ENCODE results near the gene GNA12.
"Not testable (repeated sequence)": the region's sequence is repeated elsewhere in the genome, so short reads cannot be mapped to it uniquely, and the experiment has no call there.

The GNA12 gene

GRCh38 chr7:2684501-2684900, 159.6 kb downstream of the GNA12 start:
- no peak for TF ChIP-seq CTCF (IDR thresholded peaks at IDR 0.05; ENCODE audit: poor library complexity, severe bottlenecking)
- no peak overlapping the region for H3K4me3 ChIP-seq (ENCODE audit: severe bottlenecking)
- H3K36me3 ChIP-seq (ENCODE audit: low read depth): no peaks in the 10 kb centered on the region
- H3K9me3 ChIP-seq (ENCODE audit: severe bottlenecking): no peaks in the 10 kb centered on the region
- no peak overlapping the region for H3K27ac ChIP-seq (ENCODE audit: poor library complexity, severe bottlenecking)
- peaks cover 30% of the 10 kb centered on the region for H3K27me3 ChIP-seq (ENCODE audit: insufficient read depth, poor library complexity, severe bottlenecking)
- ATAC-seq (ENCODE audit: low read depth) (no peak), DNase-seq (ENCODE audit: low spot score) (no peak)
- no peaks in the 10 kb centered on the region for H3K4me1 ChIP-seq (ENCODE audit: insufficient read depth, poor library complexity, severe bottlenecking)

GRCh38 chr7:2681929-2682799, 161.9 kb downstream of the GNA12 start:
- no peak overlapping the region for H3K4me3 ChIP-seq (ENCODE audit: severe bottlenecking)
- DNase-seq (ENCODE audit: low spot score): no peak
- peaks cover 15% of the 10 kb centered on the region for H3K27me3 ChIP-seq (ENCODE audit: insufficient read depth, poor library complexity, severe bottlenecking)
- no peaks in the 10 kb centered on the region for H3K9me3 ChIP-seq (ENCODE audit: severe bottlenecking)
- H3K27ac ChIP-seq (ENCODE audit: poor library complexity, severe bottlenecking): no peak overlapping the region
- TF ChIP-seq CTCF (IDR thresholded peaks at IDR 0.05; ENCODE audit: poor library complexity, severe bottlenecking): no peak
- H3K36me3 ChIP-seq (ENCODE audit: low read depth): no peaks in the 10 kb centered on the region
- no peaks in the 10 kb centered on the region for H3K4me1 ChIP-seq (ENCODE audit: insufficient read depth, poor library complexity, severe bottlenecking)
- no peak for ATAC-seq (ENCODE audit: low read depth)

GRCh38 chr7:2680792-2681490, 163.2 kb downstream of the GNA12 start:
- TF ChIP-seq CTCF (IDR thresholded peaks at IDR 0.05; ENCODE audit: poor library complexity, severe bottlenecking): peak; percentile 77
- DNase-seq (ENCODE audit: low spot score): peak; percentile 72
- no peak overlapping the region for H3K27ac ChIP-seq (ENCODE audit: poor library complexity, severe bottlenecking)
- H3K36me3 ChIP-seq (ENCODE audit: low read depth): no peaks in the 10 kb centered on the region
- ATAC-seq (ENCODE audit: low read depth): peak; percentile 76
- H3K27me3 ChIP-seq (ENCODE audit: insufficient read depth, poor library complexity, severe bottlenecking): peaks cover 15% of the 10 kb centered on the region
- no peaks in the 10 kb centered on the region for H3K4me1 ChIP-seq (ENCODE audit: insufficient read depth, poor library complexity, severe bottlenecking)
- H3K9me3 ChIP-seq (ENCODE audit: severe bottlenecking): no peaks in the 10 kb centered on the region
- H3K4me3 ChIP-seq (ENCODE audit: severe bottlenecking): no peak overlapping the region

- no peak overlapping the region for H3K27ac ChIP-seq (ENCODE audit: poor library complexity, severe bottlenecking)
- ATAC-seq (ENCODE audit: low read depth) (no peak), DNase-seq (ENCODE audit: low spot score) (no peak)
- H3K4me3 ChIP-seq (ENCODE audit: severe bottlenecking): no peak overlapping the region
- peaks cover 15% of the 10 kb centered on the region for H3K27me3 ChIP-seq (ENCODE audit: insufficient read depth, poor library complexity, severe bottlenecking)
- TF ChIP-seq CTCF (IDR thresholded peaks at IDR 0.05; ENCODE audit: poor library complexity, severe bottlenecking): no peak
- H3K4me1 ChIP-seq (ENCODE audit: insufficient read depth, poor library complexity, severe bottlenecking): no peaks in the 10 kb centered on the region
- no peaks in the 10 kb centered on the region for H3K36me3 ChIP-seq (ENCODE audit: low read depth)
- no peaks in the 10 kb centered on the region for H3K9me3 ChIP-seq (ENCODE audit: severe bottlenecking)
Observed at GRCh38 chr7:2680256-2680655, 163.9 kb downstream of the GNA12 start.

GRCh38 chr7:2679135-2680127, 164.7 kb downstream of the GNA12 start:
- H3K27ac ChIP-seq (ENCODE audit: poor library complexity, severe bottlenecking): not testable (repeated sequence)

GRCh38 chr7:2678454-2678853, 165.7 kb downstream of the GNA12 start:
- H3K4me3 ChIP-seq (ENCODE audit: severe bottlenecking); DNase-seq (ENCODE audit: low spot score); ATAC-seq (ENCODE audit: low read depth); H3K4me1 ChIP-seq (ENCODE audit: insufficient read depth, poor library complexity, severe bottlenecking); H3K27ac ChIP-seq (ENCODE audit: poor library complexity, severe bottlenecking); H3K36me3 ChIP-seq (ENCODE audit: low read depth); H3K9me3 ChIP-seq (ENCODE audit: severe bottlenecking): not testable (repeated sequence)
- peaks cover 15% of the 10 kb centered on the region for H3K27me3 ChIP-seq (ENCODE audit: insufficient read depth, poor library complexity, severe bottlenecking)

More at GRCh38 chr7:2679135-2680127, 164.7 kb downstream of the GNA12 start:
- peaks cover 15% of the 10 kb centered on the region for H3K27me3 ChIP-seq (ENCODE audit: insufficient read depth, poor library complexity, severe bottlenecking)
- H3K9me3 ChIP-seq (ENCODE audit: severe bottlenecking); DNase-seq (ENCODE audit: low spot score); H3K4me3 ChIP-seq (ENCODE audit: severe bottlenecking); H3K36me3 ChIP-seq (ENCODE audit: low read depth); H3K4me1 ChIP-seq (ENCODE audit: insufficient read depth, poor library complexity, severe bottlenecking): not testable (repeated sequence)
- peak; percentile 26; the same call in 2 of the 3 replicates for ATAC-seq (ENCODE audit: low read depth)

Measured in RWPE2 (cell line).